Testis (tissue), 2 donors: ENCODE data around the gene GRXCR2.

Source experiments
- CTCF ChIP-seq, 3 experiments: fragments of 450-650 bp in 2 of 3; fragments of 200-600 bp in 1 of 3; sonication (generic) in 1 of 3; IDR thresholded peaks; one replicate each; pipeline ENCODE4 v1.5.1; 2016 to 2019; ENCODE audit warnings: antibody characterized with exemption in 3 of 3, mild to moderate bottlenecking in 2 of 3, moderate library complexity in 1 of 3
- POLR2A ChIP-seq: fragments of 450-650 bp; IDR thresholded peaks from one replicate; pipeline ENCODE4 v1.6.1; 2017; ENCODE audit warnings: antibody characterized with exemption, mild to moderate bottlenecking, moderate library complexity

- TF ChIP-seq CTCF (IDR thresholded peaks at IDR 0.05) (no peak), POLR2A (no peak)
These were observed 16.8 kb upstream of the GRXCR2 start for GRCh38 chr5:145889611-145890010.
